Measurements from ENCODE around the gene IGFBP5. TPM values are rescaled to one million over a fixed set of nuclear protein-coding genes. Genes with fewer than 3 reads are reported as not detected.

IGFBP5 gene
- total RNA-seq, 2 experiments from 2014 or later, result 0.02 TPM; not detected in 1

GRCh38 chr2:216701544-216701943 lies 6.2 kb upstream of the IGFBP5 start:
- CTCF ChIA-PET, result interaction anchor here (1.3 to 2.1 kb wide), 2 partner anchors 11 to 18 kb away, joined by 3 to 4 read pairs; no protein-coding TSS in a partner anchor
- Mint-ChIP-seq H3K4me1 (no peaks in the 10 kb centered on the region), H3K4me3 (no peak overlapping the region), H3K27ac (no peak overlapping the region), H3K27me3 (peaks cover 29% of the 10 kb centered on the region), H3K36me3 (no peaks in the 10 kb centered on the region), H3K9me3 (ENCODE audit: low read depth) (no peaks in the 10 kb centered on the region)
- DNase-seq (no peak), ATAC-seq (no peak)

- H3K9me3 Mint-ChIP-seq (ENCODE audit: low read depth), result no peaks in the 10 kb centered on the region
- H3K4me1 Mint-ChIP-seq, result no peaks in the 10 kb centered on the region
- H3K36me3 Mint-ChIP-seq, result no peaks in the 10 kb centered on the region
- peaks cover 37% of the 10 kb centered on the region for H3K27me3 Mint-ChIP-seq
- CTCF ChIA-PET, result interaction anchor here (1.3 to 2.1 kb wide), 3 partner anchors 10 to 441 kb away, joined by 3 to 4 read pairs (median 3); no protein-coding TSS in a partner anchor
- ATAC-seq (no peak), DNase-seq (no peak)
- H3K4me3 Mint-ChIP-seq, result no peak overlapping the region
- H3K27ac Mint-ChIP-seq, result no peak overlapping the region
Measured at GRCh38 chr2:216700781-216701180, 5.4 kb upstream of the IGFBP5 start.

GRCh38 chr2:216700088-216700567 lies 4.8 kb upstream of the IGFBP5 start:
- DNase-seq, result no peak
- no peaks in the 10 kb centered on the region for H3K9me3 Mint-ChIP-seq (ENCODE audit: low read depth)
- CTCF ChIA-PET, result interaction anchor here (1.3 to 1.5 kb wide), 2 partner anchors 17 to 442 kb away, joined by 3 read pairs; no protein-coding TSS in a partner anchor
- no peak overlapping the region for H3K4me3 Mint-ChIP-seq
- H3K27me3 Mint-ChIP-seq, result peaks cover 43% of the 10 kb centered on the region
- H3K36me3 Mint-ChIP-seq, result no peaks in the 10 kb centered on the region
- H3K4me1 Mint-ChIP-seq, result no peaks in the 10 kb centered on the region
- no peak overlapping the region for H3K27ac Mint-ChIP-seq
- no peak for ATAC-seq

DNA sequence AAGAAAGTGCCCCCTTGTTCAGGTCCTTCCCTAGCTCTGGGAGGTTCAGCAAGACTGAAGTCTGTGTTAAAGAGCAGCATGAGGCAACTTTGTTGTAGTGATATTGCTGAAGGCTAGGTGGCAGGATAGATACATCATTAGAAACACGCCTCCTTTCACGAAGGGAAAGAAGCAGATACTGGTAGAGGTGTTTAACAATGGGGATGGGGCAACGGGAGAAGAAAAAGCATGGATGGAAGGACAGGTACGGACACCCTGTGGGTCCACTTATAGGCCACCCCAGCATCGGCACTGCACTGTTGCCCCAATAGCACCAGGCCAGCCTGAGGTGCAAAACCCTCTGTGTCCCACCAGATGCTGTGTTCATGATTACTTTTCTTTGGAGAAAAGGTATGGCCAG lies 3.5 kb upstream of the IGFBP5 start:
- H3K9me3 Mint-ChIP-seq (ENCODE audit: low read depth), result no peaks in the 10 kb centered on the region
- CTCF ChIA-PET, result interaction anchor here (0.6 to 1.1 kb wide), 6 partner anchors 8 to 1528 kb away, joined by 3 read pairs; no protein-coding TSS in a partner anchor
- H3K4me3 Mint-ChIP-seq, result no peak overlapping the region
- peaks cover 6% of the 10 kb centered on the region for H3K4me1 Mint-ChIP-seq
- H3K27me3 Mint-ChIP-seq, result peaks cover 55% of the 10 kb centered on the region
- no peak overlapping the region for H3K27ac Mint-ChIP-seq
- ATAC-seq (peak; percentile 59), DNase-seq (no peak)
- no peaks in the 10 kb centered on the region for H3K36me3 Mint-ChIP-seq

GRCh38 chr2:216698293-216698692 lies 2.9 kb upstream of the IGFBP5 start:
- Mint-ChIP-seq H3K36me3 (no peaks in the 10 kb centered on the region), H3K4me1 (peaks cover 12% of the 10 kb centered on the region), H3K27me3 (peaks cover 59% of the 10 kb centered on the region), H3K4me3 (no peak overlapping the region), H3K9me3 (ENCODE audit: low read depth) (no peaks in the 10 kb centered on the region), H3K27ac (no peak overlapping the region)
- no peak for DNase-seq
- ATAC-seq, result no peak
- CTCF ChIA-PET, result interaction anchor here (0.6 to 1.2 kb wide), 7 partner anchors 9 to 1529 kb away, joined by 3 to 4 read pairs (median 3); no protein-coding TSS in a partner anchor

- H3K27ac Mint-ChIP-seq, result no peak overlapping the region
Measured at GRCh38 chr2:216696751-216697560, 1.6 kb upstream of the IGFBP5 start.

DNA sequence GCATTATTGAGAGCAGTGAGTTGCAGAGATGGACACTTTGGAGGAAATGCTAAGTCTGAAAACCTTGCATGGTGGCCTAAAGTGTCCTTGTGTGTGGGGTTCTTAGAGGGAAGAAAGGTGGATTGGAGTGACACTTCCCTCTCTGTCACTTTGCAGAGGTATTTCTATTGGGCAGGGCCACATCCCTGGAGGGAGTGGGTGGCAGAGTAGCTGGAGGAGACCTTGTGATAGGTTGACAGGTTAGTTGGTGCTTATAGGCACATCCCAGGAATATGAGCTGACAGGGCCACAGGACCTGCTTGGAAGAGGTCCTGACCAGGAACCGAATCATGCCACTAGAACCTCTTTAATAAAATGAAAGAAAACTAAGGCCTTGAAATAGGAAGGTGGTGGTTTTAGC lies 972 bp upstream of the IGFBP5 start:
- H3K4me1 Mint-ChIP-seq, result peaks cover 24% of the 10 kb centered on the region
- no peaks in the 10 kb centered on the region for H3K9me3 Mint-ChIP-seq (ENCODE audit: low read depth)
- no peaks in the 10 kb centered on the region for H3K36me3 Mint-ChIP-seq
- no peak overlapping the region for H3K4me3 Mint-ChIP-seq
- DNase-seq (no peak), ATAC-seq (no peak)
- no peak overlapping the region for H3K27ac Mint-ChIP-seq
- peaks cover 65% of the 10 kb centered on the region for H3K27me3 Mint-ChIP-seq
- CTCF ChIA-PET, result interaction anchor here (1.0 to 1.5 kb wide), 3 partner anchors 14 to 470 kb away, joined by 3 to 4 read pairs (median 3); no protein-coding TSS in a partner anchor

More at GRCh38 chr2:216696751-216697560, 1.6 kb upstream of the IGFBP5 start:
- CTCF ChIA-PET, result interaction anchor here (1.0 to 1.1 kb wide), 2 partner anchors 30 to 469 kb away, joined by 3 read pairs; no protein-coding TSS in a partner anchor
- H3K4me1 Mint-ChIP-seq, result peaks cover 19% of the 10 kb centered on the region
- no peaks in the 10 kb centered on the region for H3K36me3 Mint-ChIP-seq
- H3K9me3 Mint-ChIP-seq (ENCODE audit: low read depth), result no peaks in the 10 kb centered on the region
- H3K27me3 Mint-ChIP-seq, result peaks cover 63% of the 10 kb centered on the region
- DNase-seq (no peak), ATAC-seq (no peak)
- H3K4me3 Mint-ChIP-seq, result no peak overlapping the region

DNA sequence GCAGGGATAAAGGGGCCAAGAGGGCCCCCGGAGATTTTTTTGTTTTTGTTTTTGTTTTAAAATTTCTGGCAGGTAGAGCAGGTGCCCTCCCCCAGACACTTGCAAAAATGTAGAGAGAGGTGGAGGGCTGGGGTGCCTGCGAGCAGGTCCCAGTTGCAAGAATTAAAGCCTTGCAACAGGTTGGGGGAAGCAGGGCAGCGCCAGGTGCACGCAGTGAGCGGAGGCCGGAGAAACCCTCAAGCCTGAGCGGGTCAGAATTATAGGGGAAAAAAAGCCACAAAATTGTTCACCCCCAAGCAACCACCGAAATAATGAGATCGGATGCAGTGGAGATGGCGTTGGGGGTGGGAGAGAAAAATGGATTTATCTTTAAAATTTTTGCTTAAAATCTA lies 527 bp downstream of the IGFBP5 start:
- H3K4me1 Mint-ChIP-seq, result peaks cover 29% of the 10 kb centered on the region
- DNase-seq (no peak), ATAC-seq (no peak)
- H3K9me3 Mint-ChIP-seq (ENCODE audit: low read depth), result no peaks in the 10 kb centered on the region
- CTCF ChIA-PET, result interaction anchor here (0.5 to 1.5 kb wide), 5 partner anchors 9 to 1018 kb away, joined by 3 to 9 read pairs (median 4); no protein-coding TSS in a partner anchor
- H3K27ac Mint-ChIP-seq, result no peak overlapping the region
- peaks cover 76% of the 10 kb centered on the region for H3K27me3 Mint-ChIP-seq
- no peaks in the 10 kb centered on the region for H3K36me3 Mint-ChIP-seq
- H3K4me3 Mint-ChIP-seq, result no peak overlapping the region

DNA sequence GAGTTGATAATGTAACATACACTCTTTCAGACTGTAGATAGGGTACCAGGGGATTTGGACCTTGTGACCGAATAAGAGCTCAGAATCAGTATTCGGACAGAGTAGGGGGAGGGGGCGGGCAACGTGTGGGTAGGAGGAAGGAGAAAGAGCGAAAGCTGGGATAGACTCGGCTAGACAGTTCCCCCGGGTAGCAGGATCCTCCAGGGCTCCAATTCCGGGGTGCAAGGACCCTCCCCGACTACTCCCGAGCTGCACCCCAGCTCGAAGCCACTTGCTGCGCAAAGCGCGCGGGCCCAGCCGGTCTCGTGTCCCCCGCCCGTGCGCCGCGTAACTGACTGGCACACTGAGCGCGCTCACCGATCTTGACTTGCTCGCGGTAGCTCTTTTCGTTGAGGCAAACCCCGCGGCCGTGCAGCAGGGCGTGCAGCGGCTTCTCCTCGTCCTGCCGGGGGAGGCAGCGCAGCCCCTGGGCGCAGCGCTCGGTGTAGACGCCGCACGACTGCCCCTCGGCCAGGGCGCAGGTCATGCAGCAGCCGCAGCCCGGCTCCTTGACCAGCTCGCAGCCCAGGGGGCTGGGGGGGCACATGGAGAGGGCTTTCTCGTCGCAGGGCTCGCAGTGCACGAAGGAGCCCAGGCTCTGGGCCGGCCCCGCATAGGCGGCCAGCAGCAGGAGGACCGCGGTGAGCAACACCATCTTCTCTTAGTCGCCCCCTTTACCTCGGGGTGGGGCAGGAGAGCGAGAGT lies 1.1 kb downstream of the IGFBP5 start:
- CTCF ChIA-PET, result interaction anchor here (1.1 to 1.3 kb wide), 2 partner anchors 12 to 817 kb away, joined by 3 to 9 read pairs; no protein-coding TSS in a partner anchor
- H3K4me1 Mint-ChIP-seq, result peaks cover 29% of the 10 kb centered on the region
- H3K27me3 Mint-ChIP-seq, result peaks cover 82% of the 10 kb centered on the region
- H3K36me3 Mint-ChIP-seq, result no peaks in the 10 kb centered on the region
- H3K27ac Mint-ChIP-seq, result no peak overlapping the region
- no peaks in the 10 kb centered on the region for H3K9me3 Mint-ChIP-seq (ENCODE audit: low read depth)
- ATAC-seq (peak; percentile 25), DNase-seq (peak; percentile 57)
- H3K4me3 Mint-ChIP-seq, result peak overlapping the region; percentile 57

DNA sequence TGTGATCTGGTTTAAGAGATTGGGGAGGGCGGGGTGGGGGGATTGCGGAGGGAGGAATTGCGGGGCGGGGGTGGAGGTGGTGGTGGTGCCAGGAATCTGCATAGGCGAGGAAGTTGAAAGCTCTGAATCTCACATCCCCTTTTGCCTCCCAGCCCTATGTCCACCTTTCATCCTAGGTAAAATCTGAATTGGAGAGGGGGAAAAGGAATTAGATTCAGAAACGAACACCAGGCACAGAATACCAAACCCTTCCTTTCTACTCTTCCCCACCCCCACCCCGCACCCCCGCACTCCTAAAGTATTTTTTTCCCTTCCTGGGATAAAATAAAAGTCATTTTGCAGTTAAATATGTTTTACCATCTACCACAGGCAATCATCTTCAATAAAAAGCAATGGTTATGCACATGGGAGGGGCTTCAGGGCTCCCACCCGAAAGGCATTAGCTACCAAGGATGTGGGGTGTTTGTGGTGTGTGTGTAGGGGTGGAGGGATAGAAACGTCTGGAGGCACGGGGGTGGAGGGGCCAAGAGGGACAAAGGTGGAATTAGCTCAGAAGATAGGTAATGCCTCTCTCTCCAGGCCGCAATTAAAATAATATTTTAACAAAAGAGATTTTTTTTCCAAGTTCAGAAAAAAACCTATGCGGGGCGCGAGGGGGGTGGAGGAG lies 1.8 kb downstream of the IGFBP5 start:
- no peak for DNase-seq
- no peak overlapping the region for H3K27ac Mint-ChIP-seq
- CTCF ChIA-PET, result interaction anchor here (1.0 to 1.3 kb wide), 4 partner anchors 9 to 1092 kb away, joined by 3 to 9 read pairs (median 3); no protein-coding TSS in a partner anchor
- ATAC-seq, result no peak
- no peaks in the 10 kb centered on the region for H3K9me3 Mint-ChIP-seq (ENCODE audit: low read depth)
- H3K4me1 Mint-ChIP-seq, result peaks cover 29% of the 10 kb centered on the region
- H3K27me3 Mint-ChIP-seq, result peaks cover 88% of the 10 kb centered on the region
- H3K4me3 Mint-ChIP-seq, result peak overlapping the region; percentile 57
- no peaks in the 10 kb centered on the region for H3K36me3 Mint-ChIP-seq

DNA sequence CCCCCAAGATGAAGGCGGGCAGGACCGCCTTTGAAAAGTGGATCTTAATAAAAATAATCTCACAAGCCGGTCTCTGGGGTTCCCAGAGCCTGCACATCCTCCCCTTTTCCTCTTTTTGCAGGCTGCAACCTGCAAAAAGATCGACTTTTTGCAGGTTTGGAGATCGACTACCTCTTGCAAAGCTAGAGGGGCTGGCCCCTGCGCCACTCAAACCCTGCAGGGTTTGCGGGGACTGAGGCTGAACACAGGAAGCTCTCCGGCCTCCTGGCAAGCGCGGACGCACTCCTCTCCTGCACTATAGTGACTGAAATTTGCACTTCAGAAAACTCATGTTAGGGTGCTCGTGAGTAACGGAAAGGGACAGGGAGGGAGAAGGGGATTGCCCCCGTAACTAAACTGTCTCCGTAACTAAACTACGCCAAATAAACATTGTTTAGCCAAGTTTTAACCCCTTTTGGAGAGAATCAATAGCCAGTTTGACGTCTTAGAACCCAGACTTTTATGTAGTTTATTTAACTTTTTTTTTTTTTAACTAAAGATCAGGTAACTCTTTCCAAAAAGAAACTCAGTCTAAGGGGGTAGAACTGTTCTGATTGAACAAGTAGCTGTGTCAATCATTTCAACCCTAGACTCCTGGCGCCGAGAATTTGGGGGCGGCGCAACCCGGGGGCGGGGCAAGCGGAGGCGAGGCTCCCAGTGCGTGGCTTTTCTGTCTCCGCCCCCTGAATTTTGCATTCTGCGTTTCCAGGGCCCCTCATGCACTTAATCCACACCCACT lies 2.5 kb downstream of the IGFBP5 start:
- DNase-seq, result peak; percentile 83
- CTCF ChIA-PET, result interaction anchor here (1.0 to 3.0 kb wide), 3 partner anchors 9 to 1093 kb away, joined by 3 to 12 read pairs (median 3); no protein-coding TSS in a partner anchor
- Mint-ChIP-seq H3K9me3 (ENCODE audit: low read depth) (no peaks in the 10 kb centered on the region), H3K27me3 (peaks cover 84% of the 10 kb centered on the region), H3K27ac (peak overlapping the region; percentile 61), H3K4me3 (peak overlapping the region; percentile 74), H3K36me3 (no peaks in the 10 kb centered on the region), H3K4me1 (peaks cover 29% of the 10 kb centered on the region)
- peak; percentile 78 for ATAC-seq
